NCI-H446 treated with DMSO at 0.1 percent for 48 hours (cell line): Measurements from ENCODE around the gene SPAG17.
A peak's percentile ranks its signal among the peaks of the same experiment; 100 is the strongest.

ENCODE experiments used
- DNase-seq: peaks from one replicate; lab custom pipeline; 2025; lab: John Stamatoyannopoulos, UW

SPAG17 gene

DNA sequence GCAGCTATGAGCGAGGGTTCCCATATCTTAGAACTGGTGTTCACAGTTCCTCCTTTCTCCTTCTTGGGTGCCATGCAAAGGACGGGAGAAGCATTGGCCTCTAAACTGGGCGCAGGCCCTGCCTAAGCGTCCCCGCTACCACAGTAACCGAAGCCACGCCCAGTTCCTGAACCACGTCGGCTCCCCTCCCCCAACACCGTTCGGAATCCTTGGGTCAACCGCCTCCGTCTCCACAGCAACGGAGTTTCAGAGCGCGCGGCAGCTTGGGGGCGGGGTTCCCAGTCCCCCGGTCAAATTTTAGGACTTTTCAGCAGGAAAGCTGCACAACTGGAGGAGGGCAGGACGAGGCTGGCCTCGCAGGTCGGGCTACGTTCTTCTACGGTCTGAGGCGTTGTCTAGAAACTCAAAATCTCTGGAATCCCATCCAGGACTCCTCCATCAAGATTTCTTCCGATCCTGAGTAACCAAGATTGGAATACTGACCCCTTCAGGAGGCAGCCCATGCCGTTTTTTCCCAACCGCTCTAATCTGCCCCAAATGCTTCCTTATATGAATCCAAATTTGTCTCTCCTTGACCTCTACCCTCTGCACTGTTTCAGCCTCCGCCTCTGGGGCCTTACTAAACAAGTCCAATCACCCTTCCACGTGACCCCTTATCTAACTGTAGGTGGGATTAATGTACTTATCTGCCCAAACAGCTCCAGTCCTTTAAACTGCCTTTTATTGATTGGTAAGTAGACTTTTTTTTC lies at the start of gene SPAG17:
Gene SPAG17 (minus strand): TSS at position 145 of the 749 bp plus-strand sequence. CDS start 71 bp downstream, at position 74.
- DNase-seq = no peak

DNA sequence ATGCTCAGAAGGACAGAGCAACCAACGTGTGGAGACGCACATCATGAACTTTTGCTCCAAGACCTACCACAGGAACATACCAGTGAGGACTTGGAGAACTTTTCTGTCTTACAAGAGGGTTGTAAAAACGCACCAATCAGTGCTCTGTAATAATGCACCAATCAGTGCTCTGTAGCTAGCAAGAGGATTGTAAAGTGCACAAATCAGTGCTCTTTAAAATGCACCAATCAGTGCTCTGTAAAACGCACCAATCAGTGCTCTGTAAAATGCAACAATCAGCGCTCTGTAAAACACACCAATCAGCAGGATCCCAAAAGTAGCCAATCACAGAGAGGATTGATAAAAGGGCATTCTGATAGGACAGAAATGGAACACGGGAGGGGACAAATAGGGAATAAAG lies 40.4 kb upstream of the SPAG17 start:
- no peak for DNase-seq

DNA sequence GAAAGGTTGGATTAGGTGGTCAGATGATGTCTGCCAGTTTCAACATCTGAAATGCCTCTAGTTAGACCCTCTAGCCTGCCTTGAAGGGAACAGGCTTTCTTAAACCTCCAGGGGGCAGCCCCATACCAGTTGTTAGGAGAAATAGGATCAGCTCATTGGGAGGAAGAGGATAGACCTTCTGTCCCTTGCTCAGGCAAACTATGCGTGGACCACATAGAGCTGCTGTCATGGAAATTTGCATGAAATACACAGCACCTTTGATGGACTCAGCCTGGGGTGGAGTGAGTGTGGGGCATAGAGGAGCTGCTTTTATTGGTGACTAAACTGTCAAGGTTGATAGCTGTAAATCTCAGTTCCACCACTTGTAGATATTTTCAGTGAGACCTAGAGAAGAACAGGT lies 38.4 kb upstream of the SPAG17 start:
- DNase-seq = peak; percentile 40

DNA sequence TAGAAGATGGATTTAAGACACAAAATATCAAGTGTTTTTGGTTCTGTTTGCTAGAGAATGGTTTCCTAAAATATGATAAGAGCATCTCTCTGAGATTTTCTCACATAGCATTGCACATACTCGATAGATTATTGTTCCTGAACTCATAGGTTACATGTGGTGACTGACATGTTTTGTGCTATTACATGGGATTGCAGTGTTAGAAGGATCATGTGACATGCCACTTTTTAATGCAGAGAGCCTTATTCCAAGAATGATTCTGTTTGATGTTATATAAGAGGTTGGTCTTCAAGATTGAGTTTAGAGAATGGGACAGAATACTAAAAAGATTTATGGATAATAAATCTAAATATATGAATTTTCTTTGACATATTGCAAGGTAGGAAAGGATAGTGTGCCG lies 34.4 kb upstream of the SPAG17 start:
- no peak for DNase-seq

DNA sequence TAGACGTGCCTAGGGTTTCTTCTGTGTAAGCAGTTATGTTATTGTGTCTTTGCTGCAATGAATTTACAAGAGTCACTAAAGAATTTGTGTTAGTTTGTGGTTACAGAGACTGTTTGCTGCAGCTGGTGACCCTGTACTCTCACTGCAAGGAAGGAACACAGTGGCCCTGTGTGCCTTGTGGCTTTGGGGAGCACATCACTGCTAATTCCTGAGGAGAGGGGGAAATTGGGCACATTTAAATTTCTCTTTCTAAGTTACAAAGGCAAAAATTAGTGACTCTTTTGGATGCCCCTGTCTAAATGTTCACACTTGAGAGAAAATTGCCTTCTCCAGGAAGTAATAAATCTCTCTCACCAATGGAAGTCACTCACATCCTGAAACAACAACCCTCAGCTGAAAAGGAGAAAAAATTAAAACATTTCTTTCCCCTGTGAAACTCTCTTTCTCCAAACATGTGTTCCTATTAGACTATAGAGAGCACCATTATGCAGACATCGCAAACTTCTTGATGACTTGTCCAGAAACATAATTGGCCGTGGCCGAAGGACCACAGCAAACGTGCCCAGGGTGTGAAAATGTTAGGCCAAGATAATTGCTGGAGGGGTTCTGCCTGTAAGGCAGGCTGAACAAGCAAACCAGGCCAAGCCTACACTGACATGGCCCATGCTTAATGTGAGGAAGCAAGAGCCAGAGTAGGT lies 32.3 kb upstream of the SPAG17 start:
- no peak for DNase-seq

DNA sequence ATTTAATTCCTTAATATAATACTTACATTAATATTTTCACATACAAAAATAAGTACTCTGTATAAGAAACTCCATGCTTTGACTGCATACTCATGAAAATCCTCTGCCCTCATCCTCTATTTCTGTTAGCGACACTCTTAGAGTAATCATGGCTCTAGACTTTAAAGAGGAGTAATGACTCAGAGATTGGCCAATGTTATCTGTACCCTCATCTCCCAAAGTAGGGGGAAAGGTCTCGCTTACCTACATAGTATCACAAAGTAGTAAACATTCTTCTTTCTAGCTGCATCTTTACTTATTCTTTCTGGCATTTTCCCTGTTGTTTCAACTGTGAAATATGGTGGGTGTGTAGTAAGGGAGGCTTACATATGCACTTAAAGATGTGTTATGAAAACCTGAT lies 29.8 kb upstream of the SPAG17 start:
- DNase-seq = no peak

DNA sequence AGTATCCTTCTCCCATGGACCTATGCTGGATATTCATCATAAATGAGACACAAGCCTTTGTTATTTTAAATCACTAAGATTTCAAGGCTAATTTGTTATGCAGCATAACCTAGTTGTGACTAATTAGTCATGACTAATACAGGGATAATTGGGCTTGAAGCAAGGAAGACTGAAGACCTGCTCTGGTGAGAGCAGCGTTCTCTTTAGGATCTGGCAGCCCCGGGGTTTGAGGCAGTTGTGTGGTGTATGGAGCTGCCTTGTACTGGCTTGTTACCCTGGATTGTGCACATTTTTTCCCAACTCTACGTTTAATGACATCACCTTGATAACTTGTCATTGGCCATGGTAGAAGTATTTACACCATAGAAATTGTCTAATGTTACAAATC lies 25.7 kb upstream of the SPAG17 start:
- DNase-seq = peak; percentile 47

DNA sequence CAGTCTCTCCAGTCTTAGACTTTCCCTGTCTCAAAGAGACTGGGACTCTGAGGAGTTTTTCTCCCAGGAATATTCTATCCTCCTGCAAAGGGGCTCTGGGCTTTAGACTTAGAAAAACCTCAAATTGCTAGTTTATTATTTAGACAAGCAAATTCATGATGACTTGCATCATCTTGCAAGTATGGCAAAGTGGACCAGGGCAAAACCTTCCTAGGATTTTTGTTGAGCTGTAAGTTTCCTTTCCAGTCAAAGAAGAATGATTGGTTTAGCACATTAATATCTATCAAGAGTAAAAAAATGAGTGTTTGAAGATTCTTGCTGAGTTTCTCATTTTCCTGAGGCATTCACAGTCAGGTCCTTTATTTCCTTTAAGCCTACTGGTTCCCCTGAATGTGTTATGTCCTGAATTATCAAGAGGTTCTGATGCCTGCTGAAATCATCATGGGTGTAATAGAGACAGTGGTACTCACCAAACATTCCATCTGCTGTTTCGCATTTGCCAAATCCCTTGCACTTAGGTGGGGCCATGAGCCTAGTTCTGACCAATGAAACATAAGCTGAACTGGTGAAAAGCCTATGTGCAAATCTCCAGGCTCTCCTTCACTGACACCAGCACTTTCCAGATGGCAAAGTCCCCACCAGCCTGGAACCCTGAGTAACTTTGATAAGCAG lies 25.2 kb upstream of the SPAG17 start:
- DNase-seq = peak; percentile 66

DNA sequence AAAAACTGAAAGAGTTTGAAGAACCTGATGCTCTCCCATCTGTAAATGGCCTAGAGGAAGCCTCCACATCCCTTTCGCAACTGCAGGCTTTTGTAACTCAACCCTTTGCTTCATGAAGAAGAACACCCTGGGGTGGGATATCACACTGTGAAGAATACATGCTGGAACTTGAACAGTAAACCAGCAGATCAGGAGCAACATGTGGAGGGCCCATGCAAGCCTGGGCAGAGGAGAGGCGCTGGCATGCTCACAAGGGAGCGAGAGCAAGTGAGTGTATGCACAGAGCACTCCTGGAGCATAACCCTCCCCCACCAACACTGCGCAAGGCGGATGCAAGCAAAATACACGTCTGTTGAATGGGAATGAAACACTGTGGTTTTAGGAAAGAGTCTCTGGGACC lies 24.6 kb upstream of the SPAG17 start:
- no peak for DNase-seq

DNA sequence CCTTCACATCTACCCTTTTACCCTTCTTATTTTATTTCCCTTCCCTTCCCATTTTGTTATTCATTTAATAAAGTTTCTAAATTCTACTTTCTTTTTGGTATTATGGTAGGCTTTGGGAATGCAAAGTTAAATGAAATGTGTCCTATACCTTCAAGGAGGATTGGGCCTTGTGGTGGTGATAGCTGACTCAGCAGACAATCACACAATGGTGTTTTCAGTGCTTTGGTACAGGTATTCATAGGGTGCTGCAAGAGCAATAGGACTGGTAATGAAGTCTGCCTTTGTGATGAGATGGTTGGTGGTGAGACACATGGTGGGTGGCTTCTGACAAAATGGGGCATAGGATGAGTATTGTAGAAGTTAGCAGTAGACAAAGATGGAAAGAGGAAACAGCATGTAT lies 21.9 kb upstream of the SPAG17 start:
- DNase-seq = no peak

DNA sequence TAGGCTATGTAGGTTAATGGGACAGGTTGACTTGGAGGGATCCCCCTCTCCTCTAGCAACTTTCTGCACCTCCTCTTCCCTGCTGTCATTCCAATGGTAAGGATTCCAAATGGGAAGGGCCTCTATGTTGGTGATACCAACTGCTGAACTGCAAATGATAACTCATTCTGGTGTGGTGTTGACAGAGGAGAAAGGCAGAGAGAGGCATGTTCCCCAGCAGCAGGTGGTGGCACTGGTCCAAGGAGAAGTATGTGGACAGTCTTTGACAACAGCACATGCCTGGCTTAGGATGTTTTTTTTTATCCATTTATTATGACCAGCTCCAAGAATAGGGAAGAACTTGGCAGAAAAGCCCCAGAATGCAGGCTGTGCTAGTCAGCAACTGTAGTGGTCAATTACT lies 19.6 kb upstream of the SPAG17 start:
- DNase-seq = peak; percentile 79

DNA sequence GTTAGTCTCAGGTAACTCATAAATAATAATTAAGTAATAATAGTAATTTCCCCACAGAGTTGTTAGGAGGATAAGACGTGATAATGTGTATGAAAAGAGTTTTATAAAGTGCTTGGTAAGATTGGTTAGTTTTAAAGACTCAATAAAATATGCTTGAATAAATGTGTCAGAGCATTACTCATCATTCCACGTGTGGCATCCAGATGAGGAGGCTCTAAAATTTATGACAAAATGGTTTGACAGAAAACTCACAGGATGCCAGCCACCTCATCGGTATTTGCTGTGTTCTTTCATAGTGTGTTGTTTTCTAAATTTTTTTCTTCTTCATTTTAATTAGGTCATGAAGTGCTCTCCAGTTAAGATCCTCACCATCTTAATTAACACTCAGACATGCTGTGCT lies 19.1 kb upstream of the SPAG17 start:
- DNase-seq = no peak

DNA sequence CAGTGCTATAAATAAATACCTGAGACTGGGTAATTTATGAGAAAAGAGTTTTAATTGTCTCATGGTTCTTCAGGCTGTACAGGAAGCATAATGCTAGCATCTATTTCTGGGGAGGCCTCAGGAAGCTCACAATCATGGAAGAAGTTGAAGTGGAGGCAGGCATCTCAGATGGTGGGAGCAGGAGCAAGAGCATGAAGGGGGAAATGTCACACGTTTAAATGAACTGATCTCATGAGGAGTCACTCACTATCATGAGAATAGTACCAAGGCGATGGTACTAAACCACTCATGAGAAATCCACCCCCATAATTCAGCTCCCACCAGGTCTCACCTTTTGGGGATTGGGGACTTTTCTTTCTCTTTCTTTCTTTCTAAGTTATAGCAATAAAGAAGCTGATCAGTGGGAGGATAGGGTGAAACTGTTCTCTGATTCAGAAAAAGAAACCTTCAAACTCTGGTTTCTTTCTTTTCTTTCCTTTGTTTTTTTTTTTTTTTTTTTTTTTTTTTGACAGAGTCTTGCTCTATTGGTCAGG lies 17.1 kb upstream of the SPAG17 start:
- DNase-seq = no peak

DNA sequence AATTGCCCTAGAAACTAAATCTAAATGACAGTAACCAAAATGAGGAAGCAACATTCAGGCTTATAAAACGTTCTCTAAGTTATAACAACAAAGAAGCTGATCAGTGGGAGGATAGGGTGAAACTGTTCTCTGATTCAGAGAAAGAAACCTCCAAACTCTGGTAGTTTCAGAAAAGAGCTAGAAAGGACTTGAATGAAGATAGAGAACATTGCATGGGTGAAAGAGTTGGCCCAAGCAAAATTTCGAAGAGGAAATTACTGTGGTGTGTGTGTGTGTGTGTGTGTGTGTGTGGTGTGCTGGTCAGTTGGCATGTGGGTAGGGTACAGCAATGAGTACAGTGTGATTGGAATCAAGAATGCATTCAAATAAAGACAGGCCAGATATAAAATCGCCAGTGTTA lies 16.5 kb upstream of the SPAG17 start:
- DNase-seq = no peak

DNA sequence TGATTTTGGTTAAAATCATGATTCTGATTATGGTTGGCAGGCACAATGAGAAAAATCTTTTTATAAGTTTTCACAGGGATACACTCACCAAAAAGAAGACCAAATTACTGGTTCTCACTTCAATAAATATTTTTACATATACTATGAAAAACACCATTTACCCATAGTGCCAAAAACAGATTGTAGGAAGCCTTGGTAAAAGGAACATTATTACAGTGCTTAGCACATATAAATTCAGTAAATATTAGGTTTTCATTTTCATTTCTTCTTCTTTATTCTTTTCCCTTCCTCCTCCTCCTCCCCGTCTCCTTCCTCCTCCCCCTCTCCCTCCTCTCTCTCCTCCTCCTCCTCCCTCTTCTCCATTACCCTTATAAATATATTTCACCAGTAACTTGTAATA lies 15.8 kb upstream of the SPAG17 start:
- no peak for DNase-seq

DNA sequence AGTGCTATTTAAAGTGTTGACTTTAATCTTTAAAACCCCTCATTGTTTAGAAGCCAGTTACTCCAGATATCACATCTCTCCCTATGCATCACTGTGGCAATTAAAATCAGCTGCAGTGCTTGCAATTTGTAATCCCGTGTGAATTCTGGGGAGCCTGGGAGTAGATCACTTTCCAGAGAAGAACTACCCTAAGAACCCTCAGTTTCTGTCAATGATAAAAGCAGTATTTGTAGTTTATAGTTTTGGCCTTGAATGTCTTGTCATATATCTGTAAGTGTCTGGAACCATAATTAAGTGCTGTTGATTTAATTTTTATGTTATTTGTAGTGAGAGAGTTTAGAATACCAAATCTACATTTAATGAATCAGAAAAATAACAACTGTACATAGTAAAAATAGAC lies 5.5 kb upstream of the SPAG17 start:
- no peak for DNase-seq

DNA sequence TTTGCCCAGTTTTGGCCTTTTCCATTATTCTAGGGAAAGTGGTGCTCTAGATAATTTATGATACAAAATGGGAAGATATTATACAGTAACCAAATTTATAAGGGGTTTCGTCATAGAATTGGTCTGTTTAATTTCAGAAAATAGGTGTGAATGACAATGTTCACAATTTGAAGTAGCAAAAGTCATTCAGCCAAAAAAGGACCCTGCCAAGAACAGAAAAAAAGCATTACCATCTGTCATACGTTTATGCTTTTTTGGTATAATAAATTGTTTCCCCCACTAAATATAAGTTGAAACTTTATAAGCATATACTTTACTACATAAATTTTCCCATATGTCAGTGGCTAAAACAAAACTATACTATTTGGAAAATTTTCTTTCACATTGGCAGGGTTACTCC lies 4.5 kb upstream of the SPAG17 start:
- peak; percentile 44 for DNase-seq

DNA sequence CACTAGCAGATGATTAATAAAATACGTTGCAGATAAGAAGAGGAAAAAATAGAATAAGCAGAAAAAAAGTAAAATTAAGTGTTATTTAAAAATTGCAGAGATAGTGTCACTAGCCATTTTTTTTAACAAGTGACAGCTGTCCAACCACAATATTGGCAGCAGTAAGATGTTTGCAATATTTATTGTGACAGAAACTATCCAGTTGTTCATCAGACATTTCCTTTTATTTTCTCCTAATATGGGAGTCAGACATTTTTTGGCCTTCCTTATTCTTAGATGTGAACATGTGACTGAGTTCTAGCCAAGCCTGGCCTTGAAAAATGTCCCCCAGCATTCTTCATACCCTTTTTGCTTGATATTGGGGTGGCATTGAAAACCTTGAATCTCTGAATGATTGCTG lies 3.4 kb upstream of the SPAG17 start:
- peak; percentile 12 for DNase-seq

DNA sequence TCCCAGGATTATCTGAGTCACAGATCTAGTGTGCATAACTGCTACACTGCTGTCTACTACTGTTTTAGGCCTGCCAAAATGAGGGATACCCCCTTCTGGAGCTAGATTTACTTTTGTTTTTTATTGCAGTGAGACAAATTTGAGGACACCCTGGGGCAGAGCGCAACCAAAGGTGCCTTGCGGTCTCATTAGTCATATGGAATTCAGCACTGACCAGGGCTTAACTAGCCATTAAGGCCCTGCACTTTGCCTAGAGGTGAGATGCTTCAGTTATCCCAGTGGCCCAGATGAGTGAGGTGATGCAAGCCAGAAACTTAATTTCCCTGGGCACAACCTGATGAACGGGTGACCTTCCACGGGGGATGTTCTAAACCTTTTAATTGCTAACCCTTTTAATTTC lies 998 bp upstream of the SPAG17 start:
- no peak for DNase-seq

DNA sequence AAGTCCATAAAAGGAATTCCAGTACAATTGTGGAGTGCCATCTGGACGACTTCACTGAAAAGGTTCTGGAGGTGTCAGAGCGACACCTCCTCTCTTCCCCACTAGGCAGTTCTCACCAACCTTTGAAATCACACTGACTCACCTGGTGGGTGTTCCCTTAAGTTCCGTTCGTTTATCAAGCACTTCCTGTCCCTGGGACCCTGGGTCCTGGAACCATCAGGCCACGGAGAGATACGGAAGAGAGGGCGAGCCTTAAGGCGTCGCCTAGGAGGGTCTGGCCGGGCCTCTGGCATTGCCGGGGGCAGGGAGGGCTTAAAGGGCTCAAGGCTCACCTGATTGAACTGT lies 317 bp downstream of the SPAG17 start:
- DNase-seq = no peak

DNA sequence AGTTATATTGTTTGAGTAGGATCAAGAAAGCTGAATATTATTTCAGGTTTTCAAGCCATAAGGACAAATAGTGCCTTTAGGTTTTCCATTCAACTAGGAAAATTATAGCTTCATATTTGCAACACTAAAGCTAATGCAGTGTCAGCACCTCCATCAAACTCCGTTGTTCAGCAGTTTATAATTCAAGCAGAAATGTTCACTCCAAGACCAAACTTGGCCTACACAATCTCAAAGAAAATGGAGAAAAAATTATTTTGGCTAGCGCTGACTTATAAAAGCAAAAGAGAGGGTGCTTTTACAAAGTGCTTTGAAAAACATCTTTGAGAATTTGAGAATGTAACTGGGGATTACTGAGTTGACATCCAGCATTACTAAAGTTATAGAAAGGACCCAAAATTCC lies 1.4 kb downstream of the SPAG17 start:
- no peak for DNase-seq

DNA sequence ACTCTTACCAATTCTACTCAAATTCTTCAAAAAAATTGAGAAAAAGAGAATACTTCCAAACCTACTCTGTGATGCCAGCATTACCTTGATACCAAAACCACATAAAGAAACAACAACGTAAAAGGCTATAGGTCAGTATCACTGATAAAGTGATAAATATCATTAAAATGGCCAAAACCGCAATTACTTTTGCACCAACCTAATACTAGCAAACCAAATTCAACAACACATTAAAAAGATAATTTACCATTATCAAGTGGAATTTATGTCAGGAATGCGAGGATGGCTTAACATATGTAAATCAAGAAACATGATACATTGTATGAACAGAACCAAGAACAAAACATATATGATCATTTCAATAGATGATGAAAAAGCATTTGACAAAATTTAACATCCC lies 7.0 kb downstream of the SPAG17 start:
- no peak for DNase-seq

DNA sequence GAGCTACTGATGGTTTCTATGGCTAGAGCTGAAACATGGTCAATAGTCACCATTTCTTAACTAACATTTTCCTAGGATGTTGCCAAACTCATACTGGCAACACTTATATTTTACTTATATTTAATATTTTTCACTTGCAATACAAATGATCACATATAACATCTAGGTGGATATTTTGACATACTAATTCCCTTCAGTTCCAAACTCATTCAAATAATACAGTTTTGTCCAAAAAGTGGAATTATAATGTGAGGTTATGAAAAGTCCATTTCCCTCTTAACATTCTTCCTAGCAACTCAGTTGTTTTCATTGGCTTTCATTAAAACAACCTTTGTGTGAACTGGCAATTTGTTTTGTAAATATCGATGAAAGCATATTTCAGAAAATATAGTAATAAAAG lies 16.0 kb downstream of the SPAG17 start:
- DNase-seq = no peak
